ENCODE measurements around the gene PPP2R5E. TPM values are rescaled to one million over a fixed set of nuclear protein-coding genes. Genes with fewer than 3 reads are reported as not detected.

The PPP2R5E gene
- total and polyA plus RNA-seq, 2 of the 8 experiments (the other 6 are each of a cell fraction or from before 2014, with no cell fraction given) = 6.8 to 64.6 TPM

DNA sequence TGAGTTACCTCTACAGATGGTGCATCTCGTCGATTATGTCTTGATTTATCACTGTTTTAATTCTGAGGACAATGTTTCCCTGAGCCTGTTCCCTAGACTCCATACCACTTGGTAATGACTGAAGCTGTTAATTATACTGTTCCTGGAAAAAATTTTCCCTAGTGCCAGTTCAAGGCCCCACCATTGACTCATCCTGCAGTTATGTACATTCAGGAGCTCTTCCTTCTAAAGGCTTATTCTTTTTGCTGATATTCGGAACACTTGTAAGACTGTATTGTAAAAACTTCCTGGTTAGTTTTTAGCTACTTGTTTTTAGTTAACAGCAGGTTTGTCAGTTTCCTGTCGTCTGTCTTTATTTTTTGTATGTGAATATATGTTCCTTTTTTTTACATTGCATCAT, 30.4 kb upstream of the PPP2R5E start:
- POLR2A ChIA-PET (ENCODE audit: partially characterized antibody) = interaction anchor here (0.6 kb wide), 1 partner anchor 13 kb away, joined by 3 read pairs; no protein-coding TSS in a partner anchor
- FAIRE-seq (no peak), DNase-seq (ENCODE audit: low read depth in 1 of 2, low spot score in 2 of 2) (no peak)
- no peak overlapping the region for H3K14ac ChIP-seq (ENCODE audit: insufficient read length)
- no peaks in the 10 kb centered on the region for H3K23me2 ChIP-seq (ENCODE audit: low read depth, low read length)
- no peak overlapping the region for H2BK5ac ChIP-seq (ENCODE audit: low read depth, low read length)
- H3K4ac ChIP-seq (replicated peaks; ENCODE audit: insufficient read length, low read depth, low read length) = no peak overlapping the region
- H4K5ac ChIP-seq (ENCODE audit: insufficient read length, low read depth, low read length) = no peak overlapping the region
- H2AFZ ChIP-seq (ENCODE audit: low read length) = no peak overlapping the region
- H4K8ac ChIP-seq (ENCODE audit: extremely low read depth, insufficient read depth, low read length) = no peak overlapping the region
- H3K4me1 ChIP-seq (replicated peaks in 1 of 4; ENCODE audit: control insufficient read depth in 3 of 4, insufficient read depth in 4 of 4, low read length in 3 of 4) = no peaks in the 10 kb centered on the region
- H2BK120ac ChIP-seq (replicated peaks; ENCODE audit: low read depth, low read length) = no peak overlapping the region
- WGBS, 2 experiments (ENCODE audit: extremely low coverage in 1 of 2, insufficient coverage in 1 of 2, insufficient read length in 1 of 2, insufficient replicate concordance in 2 of 2, low coverage in 1 of 2, low lambda C conversion rate in 2 of 2, missing lambda C conversion rate in 1 of 2) = 83% methylated on average over 4 of the region's 4 CpGs; no CpG with 5 or more reads in 1 of the 2 experiments
- no peak overlapping the region for H3K56ac ChIP-seq (replicated peaks; ENCODE audit: insufficient read length, low read depth, low read length)
- CTCF ChIA-PET (ENCODE audit: partially characterized antibody) = interaction anchor here (0.7 to 1.0 kb wide), 2 partner anchors 12 to 22 kb away, joined by 3 read pairs; no protein-coding TSS in a partner anchor
- H3K4me2 ChIP-seq (ENCODE audit: insufficient read depth in 1 of 2, low read depth in 2 of 2, low read length in 2 of 2) = no peak overlapping the region
- H4K91ac ChIP-seq (replicated peaks; ENCODE audit: insufficient read length, low read length) = no peak overlapping the region
- H2BK12ac ChIP-seq (ENCODE audit: low read depth, low read length) = no peak overlapping the region
- H3K27me3 ChIP-seq (replicated peaks in 1 of 4; ENCODE audit: control insufficient read depth in 3 of 4, extremely low read depth in 1 of 4, insufficient read depth in 3 of 4, low read length in 3 of 4) = no peaks in the 10 kb centered on the region
- no peak overlapping the region for H3K9ac ChIP-seq (replicated peaks in 1 of 4; ENCODE audit: extremely low read depth in 1 of 4, low read depth in 3 of 4, low read length in 3 of 4)
- H3K23ac ChIP-seq (ENCODE audit: insufficient read length) = no peak overlapping the region
- no peaks in the 10 kb centered on the region for H3K79me1 ChIP-seq (ENCODE audit: low read depth, low read length)
- no peak overlapping the region for H3K4me3 ChIP-seq (ENCODE audit: extremely low read depth in 1 of 4, insufficient read depth in 2 of 4, low read depth in 3 of 4, low read length in 4 of 4)
- no peaks in the 10 kb centered on the region for H3K36me3 ChIP-seq (ENCODE audit: control insufficient read depth in 2 of 4, insufficient read depth in 4 of 4, low read length in 3 of 4)
- no peaks in the 10 kb centered on the region for H3K9me3 ChIP-seq (ENCODE audit: insufficient read depth in 2 of 2, low read depth in 1 of 2, low read length in 1 of 2)
- H3K79me2 ChIP-seq (ENCODE audit: control insufficient read depth in 1 of 2, insufficient read depth in 2 of 2, low read length in 2 of 2) = no peaks in the 10 kb centered on the region
- H3K27ac ChIP-seq (ENCODE audit: low read depth, low read length) = no peak overlapping the region
- no peaks in the 10 kb centered on the region for H4K20me1 ChIP-seq (replicated peaks in 1 of 2; ENCODE audit: control insufficient read depth in 1 of 2, insufficient read depth in 2 of 2, low read length in 2 of 2)
- H2BK15ac ChIP-seq (ENCODE audit: low read length) = no peak overlapping the region
- no peak overlapping the region for H3K18ac ChIP-seq (ENCODE audit: extremely low read depth, low read length)
- no peak overlapping the region for H2BK20ac ChIP-seq (ENCODE audit: low read length)
- no peak overlapping the region for H2AK5ac ChIP-seq (ENCODE audit: low read depth, low read length)
- no peak for TF ChIP-seq EZH2 (IDR thresholded peaks at IDR 0.05; ENCODE audit: low read depth, low read length, severe bottlenecking)
- TF ChIP-seq CTBP2 (IDR thresholded peaks at IDR 0.05; ENCODE audit: borderline replicate concordance, insufficient read depth, insufficient read length, low read length) = no peak
- TF ChIP-seq, protein P1, sequence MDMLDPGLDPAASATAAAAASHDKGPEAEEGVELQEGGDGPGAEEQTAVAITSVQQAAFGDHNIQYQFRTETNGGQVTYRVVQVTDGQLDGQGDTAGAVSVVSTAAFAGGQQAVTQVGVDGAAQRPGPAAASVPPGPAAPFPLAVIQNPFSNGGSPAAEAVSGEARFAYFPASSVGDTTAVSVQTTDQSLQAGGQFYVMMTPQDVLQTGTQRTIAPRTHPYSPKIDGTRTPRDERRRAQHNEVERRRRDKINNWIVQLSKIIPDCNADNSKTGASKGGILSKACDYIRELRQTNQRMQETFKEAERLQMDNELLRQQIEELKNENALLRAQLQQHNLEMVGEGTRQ (IDR thresholded peaks at IDR 0.05; ENCODE audit: low read length) = no peak
- no peak for TF ChIP-seq CHD2 (IDR thresholded peaks at IDR 0.05; ENCODE audit: low read length)
- TF ChIP-seq SAP30 (IDR thresholded peaks at IDR 0.05; ENCODE audit: insufficient read depth, insufficient replicate concordance, low read length) = no peak

Data from H1 (cell line).